Stimulated activated CD8-positive, alpha-beta memory T cell treated with anti-CD3 and anti-CD28 coated beads, Interleukin-15, amount 100 ng/mL, for 4 hours (primary cell): ENCODE measurements around the gene FAM120AOS.
A peak's percentile ranks its signal among the peaks of the same experiment; 100 is the strongest.
"Not testable (repeated sequence)": the region's sequence is repeated elsewhere in the genome, so short reads cannot be mapped to it uniquely, and the experiment has no call there.

ENCODE experiments used
- DNase-seq, 2 donors: peaks; one replicate each; pipeline ENCODE4 v3.0.0-alpha.2; 2020; ENCODE audit warnings: low read depth in 2 of 2

Gene FAM120AOS

DNA sequence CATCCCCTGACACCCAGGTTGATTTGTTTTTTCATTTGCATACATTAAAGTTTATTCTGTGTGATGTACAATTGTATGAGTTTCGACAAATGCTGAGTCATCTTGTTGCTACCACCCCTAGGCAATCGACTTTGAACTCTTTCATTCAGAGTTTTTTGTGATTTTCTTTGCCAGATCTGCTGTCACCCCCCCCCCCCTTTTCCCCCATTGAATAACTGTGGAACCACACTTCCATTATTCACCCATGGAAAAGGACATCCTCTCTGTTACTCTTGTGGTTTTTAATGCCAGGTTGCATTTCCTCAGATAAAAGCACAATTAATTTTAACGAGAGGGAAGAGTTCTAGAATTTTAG, 13.7 kb upstream of the FAM120AOS start:
- no peak for DNase-seq

- no peak for DNase-seq
Measured at GRCh38 chr9:93466416-93467061, 13.2 kb upstream of the FAM120AOS start.

GRCh38 chr9:93465855-93466254, 12.5 kb upstream of the FAM120AOS start:
- no peak for DNase-seq

GRCh38 chr9:93464876-93465275, 11.5 kb upstream of the FAM120AOS start:
- no peak for DNase-seq

- no peak for DNase-seq
Measured at GRCh38 chr9:93464395-93464794, 11.0 kb upstream of the FAM120AOS start.

GRCh38 chr9:93463638-93464248, 10.4 kb upstream of the FAM120AOS start:
- DNase-seq, result no peak

DNA sequence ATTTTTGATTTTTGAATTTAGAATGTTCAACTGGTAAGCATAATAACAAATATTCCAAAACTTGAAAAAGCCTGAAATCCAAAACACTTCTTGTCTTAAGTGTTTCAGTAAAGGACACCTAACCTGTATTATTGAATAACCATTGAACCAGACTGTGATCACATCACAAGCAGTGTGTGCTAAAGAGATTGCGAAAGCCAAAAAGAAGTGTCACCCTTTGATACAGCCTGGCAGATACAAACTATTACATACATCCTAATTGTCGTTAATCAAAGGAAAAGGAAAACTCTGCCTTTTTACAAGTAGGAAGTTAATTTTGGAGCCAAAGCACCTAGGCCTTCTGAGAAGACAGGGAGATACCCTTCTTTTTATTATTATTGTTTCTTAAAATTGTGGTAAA, 8.4 kb upstream of the FAM120AOS start:
- no peak for DNase-seq

GRCh38 chr9:93461414-93461743, 8.0 kb upstream of the FAM120AOS start:
- DNase-seq, result no peak

DNA sequence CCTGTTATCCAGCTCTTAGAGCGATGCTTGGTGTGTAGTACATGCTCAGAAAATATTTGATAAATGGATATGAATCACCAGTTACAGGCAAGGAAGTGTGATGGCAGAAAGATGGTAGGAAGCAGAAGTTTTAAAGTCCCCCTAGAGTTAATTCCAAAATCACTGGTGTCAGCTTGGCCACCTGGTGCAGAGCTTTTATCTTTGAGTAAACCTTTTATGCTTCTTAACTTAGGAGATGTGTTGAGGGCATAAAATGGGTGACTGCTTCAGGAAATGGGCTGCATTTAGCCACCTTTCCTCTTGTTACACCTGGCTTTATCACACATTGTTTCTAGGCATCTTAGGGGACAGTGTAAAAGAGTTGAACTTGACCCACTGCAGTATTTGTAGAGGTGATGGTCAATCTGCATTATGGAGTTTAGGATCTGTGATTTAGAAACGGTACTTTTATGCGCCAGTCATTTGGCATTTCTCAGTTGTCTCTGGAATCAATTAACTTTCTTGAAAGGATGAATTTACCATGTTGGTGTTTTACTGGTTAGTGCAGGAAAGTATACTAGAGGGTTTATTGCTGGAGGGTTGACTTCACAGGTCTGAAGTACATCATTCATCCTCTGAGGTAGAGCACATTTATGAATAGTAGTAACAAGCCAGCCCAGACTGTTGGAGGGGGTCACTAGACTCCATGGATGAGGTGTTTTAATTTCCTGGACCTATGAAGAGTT, 7.5 kb upstream of the FAM120AOS start:
- DNase-seq, result no peak

- no peak for DNase-seq
Measured at GRCh38 chr9:93459432-93459847, 6.1 kb upstream of the FAM120AOS start.

- DNase-seq, result no peak
Measured at GRCh38 chr9:93458712-93459111, 5.3 kb upstream of the FAM120AOS start.

DNA sequence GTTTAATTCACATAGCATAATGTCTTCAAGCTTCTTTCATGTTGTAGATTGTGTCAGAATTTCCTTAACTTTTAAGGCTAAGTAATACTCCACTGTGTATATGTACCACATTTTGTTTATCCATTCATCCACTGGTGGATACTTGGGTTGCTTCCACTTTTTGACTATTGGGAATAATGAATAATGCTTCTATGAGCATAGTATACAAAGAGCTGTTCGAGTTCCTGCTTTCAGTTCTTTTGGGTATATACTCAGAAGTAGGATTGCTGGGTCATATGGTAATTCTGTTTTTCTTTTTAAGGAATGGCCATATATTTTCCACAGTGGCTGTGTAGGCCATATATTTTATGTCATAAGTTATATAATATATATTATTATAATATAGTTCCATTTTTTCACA, 3.6 kb upstream of the FAM120AOS start:
- no peak for DNase-seq

GRCh38 chr9:93456504-93456903, 3.1 kb upstream of the FAM120AOS start:
- no peak for DNase-seq

DNA sequence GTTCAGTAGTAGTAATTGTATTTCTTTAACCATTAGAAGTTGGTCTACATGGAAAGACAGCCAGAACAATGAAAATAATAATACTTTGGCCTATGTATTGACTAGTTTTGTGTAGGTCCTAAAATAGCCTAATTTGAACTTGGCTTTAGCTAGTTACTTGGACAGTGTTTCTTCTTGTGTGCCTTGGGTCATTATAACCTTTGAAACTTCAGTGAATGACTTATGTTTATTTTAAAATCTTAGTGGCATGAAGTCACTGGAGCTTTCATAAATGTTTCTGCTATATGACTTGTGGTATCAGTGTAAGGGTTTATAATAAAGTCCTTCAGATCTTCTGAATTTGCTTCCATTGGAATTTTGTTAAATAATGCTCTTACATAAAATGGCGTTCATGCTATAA, 2.6 kb upstream of the FAM120AOS start:
- DNase-seq, result no peak

GRCh38 chr9:93452710-93453046, 703 bp downstream of the FAM120AOS start:
- DNase-seq, result no peak

GRCh38 chr9:93451849-93452709, 1.3 kb downstream of the FAM120AOS start:
- DNase-seq, result peak in 1 of 2 donors; percentile 18

DNA sequence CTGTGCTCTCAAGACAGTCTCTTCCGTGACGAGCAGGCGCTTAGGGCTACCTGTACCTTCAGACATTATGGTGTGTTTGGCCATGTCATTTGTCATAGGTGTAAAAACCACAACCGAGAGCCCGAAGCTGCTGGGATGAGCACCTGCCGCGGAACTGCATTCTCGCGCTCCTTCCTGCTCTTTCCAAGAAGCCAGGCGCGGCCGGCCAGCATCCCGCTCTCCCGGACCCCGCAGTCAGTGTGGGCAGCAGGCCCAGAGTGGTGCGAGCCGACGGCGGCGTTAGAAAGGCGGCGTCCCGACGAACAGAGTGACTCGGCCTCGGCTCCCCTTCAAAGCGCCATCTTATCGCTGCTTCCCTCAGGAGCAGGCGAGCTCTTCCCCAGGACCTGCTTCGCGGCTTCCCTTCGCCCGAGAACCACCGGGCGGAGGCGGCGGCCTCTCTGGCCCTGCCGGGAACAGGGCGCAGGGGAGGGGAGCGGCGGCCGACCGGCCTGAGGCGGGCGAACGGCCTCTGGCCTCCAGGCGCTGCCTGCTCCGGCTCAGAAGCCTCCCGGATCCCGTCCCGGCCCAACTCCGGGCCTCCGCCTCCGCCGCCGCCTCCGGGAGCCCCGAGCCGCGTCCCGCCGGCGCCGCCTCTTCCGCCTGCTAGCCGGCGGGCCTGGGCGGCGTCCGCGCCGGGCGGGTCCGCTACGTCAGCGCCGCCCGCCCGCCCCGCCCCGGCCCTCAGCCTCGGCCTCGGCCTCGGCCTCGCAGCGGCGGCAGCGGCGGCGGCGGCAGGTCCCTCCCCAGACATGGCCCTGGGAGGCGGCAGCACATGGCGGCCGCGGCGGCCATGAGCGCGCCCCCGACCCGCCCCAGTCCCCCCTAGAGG, 2.2 kb downstream of the FAM120AOS start, which contains the start of gene FAM120A:
TSS of gene FAM120A (plus strand) at position 741 of the 871 bp plus-strand sequence. CDS start 231 bp downstream, outside the sequence.
- peak in 1 of 2 donors; percentile 61 for DNase-seq

DNA sequence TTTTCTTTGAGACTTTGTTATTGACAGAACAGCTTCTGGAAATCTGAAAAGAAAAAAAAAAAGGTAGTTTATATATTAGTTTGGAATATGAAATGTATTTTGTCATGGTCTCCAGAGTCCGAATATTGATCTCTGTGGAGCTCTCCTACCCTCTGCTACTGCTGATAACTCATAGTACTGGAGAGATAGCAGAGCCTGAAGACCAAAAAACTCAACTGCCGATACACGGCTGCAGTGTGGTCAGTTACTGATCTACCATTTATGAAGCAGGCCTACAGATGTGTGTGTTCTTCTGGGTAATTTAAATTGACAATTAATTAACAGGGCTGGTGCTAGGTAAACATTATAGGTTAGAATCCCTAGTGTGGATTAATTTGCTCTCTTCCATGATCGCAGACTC, 5.7 kb downstream of the FAM120AOS start:
- DNase-seq, result no peak

DNA sequence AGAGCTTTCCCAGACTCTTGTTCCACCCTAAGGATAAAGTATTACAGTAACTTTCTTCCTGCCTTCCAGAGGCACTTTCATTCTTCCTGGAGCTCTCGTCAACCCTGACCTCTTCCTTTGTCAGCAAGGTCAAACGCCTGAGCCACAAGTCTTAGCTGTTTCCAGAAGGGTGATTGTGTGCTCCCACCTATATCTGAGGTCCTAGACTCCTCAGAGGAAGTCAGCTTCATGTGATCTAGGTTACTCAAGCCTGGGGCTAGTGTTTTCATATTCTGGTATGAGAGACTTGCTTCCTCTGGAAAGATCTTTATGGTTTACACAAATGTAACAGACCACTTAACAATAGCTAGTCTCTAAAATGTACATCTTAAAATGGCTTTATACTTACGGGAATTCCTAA, 7.3 kb downstream of the FAM120AOS start:
- DNase-seq, result no peak

- no peak for DNase-seq
Measured at GRCh38 chr9:93440896-93441580, 12.3 kb downstream of the FAM120AOS start.

- DNase-seq, result not testable (repeated sequence)
Measured at GRCh38 chr9:93439301-93439700, 14.1 kb downstream of the FAM120AOS start.
